GM23338 (cell line): ENCODE results near the gene FGF5. TPM values are rescaled to one million over a fixed set of nuclear protein-coding genes. Genes with fewer than 3 reads are reported as not detected.

Experiments
- ATAC-seq: fragments of 200-7000 bp; cut with Tn5 transposase; 3 replicates; pipeline ENCODE4 v1.9.1; 2020
- DNase-seq: peaks from one replicate; pipeline ENCODE4 v3.0.0-alpha.2; 2015; ENCODE audit warnings: low spot score
- H2AFZ ChIP-seq: fragments of 200-600 bp; sonication (generic); 2 replicates; pipeline ENCODE4 v1.8.0; 2016; ENCODE audit warnings: antibody characterized with exemption, mild to moderate bottlenecking, moderate library complexity
- H3F3A ChIP-seq: fragments of 200-600 bp; sonication (generic); replicated peaks from 2 replicates; pipeline ENCODE4 v1.8.0; 2017; ENCODE audit warnings: antibody characterized with exemption, mixed run types, low read depth
- H3K27ac ChIP-seq: fragments of 200-600 bp; sonication (generic); 2 replicates; pipeline ENCODE4 v1.6.1; 2016; ENCODE audit warnings: low read depth
- H3K27me3 ChIP-seq: fragments of 200-600 bp; sonication (generic); 2 replicates; pipeline ENCODE4 v1.8.0; 2016; ENCODE audit warnings: mild to moderate bottlenecking, mixed run types, moderate library complexity; ENCODE audit not compliant: insufficient read depth
- H3K36me3 ChIP-seq: fragments of 200-600 bp; sonication (generic); 2 replicates; pipeline ENCODE4 v1.8.0; 2016; ENCODE audit warnings: mild to moderate bottlenecking; ENCODE audit not compliant: insufficient read depth
- H3K4me1 ChIP-seq: fragments of 200-600 bp; sonication (generic); 2 replicates; pipeline ENCODE4 v1.8.0; 2016; ENCODE audit warnings: mild to moderate bottlenecking, moderate library complexity; ENCODE audit not compliant: insufficient read depth
- H3K4me2 ChIP-seq: fragments of 200-600 bp; sonication (generic); 2 replicates; pipeline ENCODE4 v1.7.1; 2017; ENCODE audit warnings: mixed run types
- H3K4me3 ChIP-seq: fragments of 200-600 bp; sonication (generic); 2 replicates; pipeline ENCODE4 v1.6.1; 2016; ENCODE audit warnings: mixed run types
- H3K79me2 ChIP-seq: fragments of 200-600 bp; sonication (generic); replicated peaks from 2 replicates; pipeline ENCODE4 v1.8.0; 2017; ENCODE audit warnings: mild to moderate bottlenecking; ENCODE audit not compliant: insufficient read depth
- H3K9me2 ChIP-seq: fragments of 200-600 bp; sonication (generic); 2 replicates; pipeline ENCODE4 v1.8.0; 2017; ENCODE audit not compliant: insufficient read depth
- H4K20me1 ChIP-seq: fragments of 200-600 bp; sonication (generic); replicated peaks from 2 replicates; pipeline ENCODE4 v1.8.0; 2017; ENCODE audit warnings: mild to moderate bottlenecking; ENCODE audit not compliant: insufficient read depth
- H3K27ac Mint-ChIP-seq: 2 replicates; pipeline ENCODE4 v1.8.0; 2020; ENCODE audit warnings: inconsistent platforms, mild to moderate bottlenecking, moderate library complexity, mixed read lengths
- H3K27me3 Mint-ChIP-seq: 3 replicates; pipeline ENCODE4 v1.8.0; 2022; ENCODE audit warnings: low read depth, mild to moderate bottlenecking, moderate library complexity, mixed read lengths, inconsistent platforms; ENCODE audit not compliant: insufficient read depth, poor library complexity
- H3K36me3 Mint-ChIP-seq: 3 replicates; pipeline ENCODE4 v1.8.0; 2021; ENCODE audit warnings: low read depth, mild to moderate bottlenecking, inconsistent platforms, moderate library complexity, mixed read lengths
- H3K4me1 Mint-ChIP-seq: 3 replicates; pipeline ENCODE4 v1.8.0; 2020; ENCODE audit warnings: mild to moderate bottlenecking, inconsistent platforms, mixed read lengths
- H3K4me3 Mint-ChIP-seq: 3 replicates; pipeline ENCODE4 v1.8.0; 2021; ENCODE audit warnings: moderate library complexity, mild to moderate bottlenecking, inconsistent platforms, mixed read lengths
- H3K9me3 Mint-ChIP-seq: 3 replicates; pipeline ENCODE4 v1.8.0; 2020; ENCODE audit warnings: moderate library complexity, mild to moderate bottlenecking, inconsistent platforms, mixed read lengths
- CREB1 ChIP-seq: fragments of 250-450 bp; sonication (Bioruptor Pico); IDR thresholded peaks from 2 replicates; pipeline ENCODE4 v1.5.0; 2020; ENCODE audit warnings: low read depth, mild to moderate bottlenecking, moderate library complexity
- CTCF ChIP-seq, 2 experiments: fragments of 200-600 bp in 1 of 2; sonication (generic) in 1 of 2; conservative IDR thresholded peaks; 2 replicates each; pipeline versions ENCODE4 v1.5.1 to v1.6.1; 2016 to 2017; ENCODE audit warnings: antibody characterized with exemption in 2 of 2, low read depth in 2 of 2, mild to moderate bottlenecking in 2 of 2, moderate library complexity in 1 of 2
- ETS1 ChIP-seq: IDR thresholded peaks from 2 replicates; pipeline ENCODE4 v1.6.1; 2016; ENCODE audit warnings: antibody characterized with exemption
- EZH2 ChIP-seq: fragments of 200-600 bp; sonication (generic); IDR thresholded peaks from one replicate; pipeline ENCODE4 v1.8.0; 2017; ENCODE audit warnings: antibody characterized with exemption, mild to moderate bottlenecking, low read depth; ENCODE audit not compliant: unreplicated experiment
- EZH2phosphoT487 ChIP-seq: fragments of 200-600 bp; sonication (generic); IDR thresholded peaks from one replicate; pipeline ENCODE4 v1.8.1; 2018; ENCODE audit warnings: antibody characterized with exemption; ENCODE audit not compliant: unreplicated experiment
- JUNB ChIP-seq: IDR thresholded peaks from one replicate; pipeline ENCODE4 v1.6.1; 2016; ENCODE audit warnings: antibody characterized with exemption; ENCODE audit not compliant: unreplicated experiment
- NANOG ChIP-seq: IDR thresholded peaks from 2 replicates; pipeline ENCODE4 v1.6.1; 2016; ENCODE audit warnings: antibody characterized with exemption, borderline replicate concordance
- POLR2AphosphoS5 ChIP-seq: IDR thresholded peaks from 2 replicates; pipeline ENCODE4 v1.6.1; 2016; ENCODE audit warnings: antibody characterized with exemption, low read depth
- REST ChIP-seq: IDR thresholded peaks from one replicate; pipeline ENCODE4 v1.6.1; 2018; ENCODE audit warnings: antibody characterized with exemption; ENCODE audit not compliant: unreplicated experiment
- STAT1 ChIP-seq: IDR thresholded peaks from one replicate; pipeline ENCODE4 v1.6.1; 2016; ENCODE audit warnings: antibody characterized with exemption; ENCODE audit not compliant: unreplicated experiment
- ZNF114 ChIP-seq: fragments of 250-450 bp; sonication (Bioruptor Pico); IDR thresholded peaks from 2 replicates; pipeline ENCODE4 v1.5.0; 2020; ENCODE audit warnings: mild to moderate bottlenecking, moderate library complexity
- ZNF331 ChIP-seq: fragments of 250-450 bp; sonication (Bioruptor Pico); IDR thresholded peaks from 2 replicates; pipeline ENCODE4 v1.5.0; 2020; ENCODE audit warnings: low read depth, mild to moderate bottlenecking, moderate library complexity
- ZNF462 ChIP-seq: fragments of 250-450 bp; sonication (Bioruptor Pico); IDR thresholded peaks from 2 replicates; pipeline ENCODE4 v1.5.0; 2020; ENCODE audit warnings: mild to moderate bottlenecking, moderate library complexity
- polyA plus RNA-seq: library from polyadenylated mRNA; unstranded; fragments of >200 nt; fragmentation: Nextera tagmentation; extraction: Ambion mirVana; gene quantifications from 2 replicates; pipeline ENCODE4 v1.2.1, GENCODE V29; 2016
- total RNA-seq: library from RNA; depleted of rRNA; stranded (reverse); fragments of >200 nt; shearing (Covaris generic); gene quantifications from 2 replicates; pipeline ENCODE4 v1.2.3, GENCODE V29; 2014

FGF5 gene
- total and polyA plus RNA-seq, 2 experiments from 2014 or later: not detected

- ATAC-seq (no peak), DNase-seq (no peak)
- Mint-ChIP-seq H3K4me1 (no peaks in the 10 kb centered on the region), H3K4me3 (no peak overlapping the region), H3K9me3 (no peaks in the 10 kb centered on the region), H3K36me3 (no peaks in the 10 kb centered on the region), H3K27me3 (no peaks in the 10 kb centered on the region), H3K27ac (no peak overlapping the region)
- Histone ChIP-seq H2AFZ (no peak overlapping the region; the same call in 1 of the 2 replicates), H3K9me2 (no peaks in the 10 kb centered on the region), H3K4me2 (no peak overlapping the region), H3F3A (no peaks in the 10 kb centered on the region), H3K36me3 (no peaks in the 10 kb centered on the region), H3K4me1 (no peaks in the 10 kb centered on the region), H3K27me3 (no peaks in the 10 kb centered on the region), H3K27ac (no peak overlapping the region), H4K20me1 (no peaks in the 10 kb centered on the region), H3K4me3 (no peak overlapping the region), H3K79me2 (no peaks in the 10 kb centered on the region)
- TF ChIP-seq ZNF462 (CRISPR knock-in tag) (no peak), REST (no peak), STAT1 (no peak), CTCF (conservative IDR thresholded peaks at IDR 0.05; ENCODE audit: low read depth in 2 of 2) (no peak), POLR2AphosphoS5 (no peak), ZNF331 (CRISPR knock-in tag) (no peak), EZH2phosphoT487 (no peak), ZNF114 (CRISPR knock-in tag) (no peak), JUNB (no peak), EZH2 (no peak), CREB1 (CRISPR knock-in tag) (no peak), ETS1 (no peak), NANOG (no peak)
Observed at GRCh38 chr4:80295826-80296225, 29.4 kb downstream of the FGF5 start.
